HG02938 (cell line): ENCODE measurements around the gene GEMIN7.
"Not testable (repeated sequence)": the region's sequence is repeated elsewhere in the genome, so short reads cannot be mapped to it uniquely, and the experiment has no call there.

Experiments used
- ATAC-seq: cut with Tn5 transposase; IDR thresholded peaks from one replicate; pipeline ENCODE4 v1.9.1; 2021; ENCODE audit warnings: mild to moderate bottlenecking, moderate library complexity; ENCODE audit not compliant: unreplicated experiment

GEMIN7 gene

GRCh38 chr19:45102481-45102880 is 23.4 kb downstream of the GEMIN7 start:
- ATAC-seq = no peak

DNA sequence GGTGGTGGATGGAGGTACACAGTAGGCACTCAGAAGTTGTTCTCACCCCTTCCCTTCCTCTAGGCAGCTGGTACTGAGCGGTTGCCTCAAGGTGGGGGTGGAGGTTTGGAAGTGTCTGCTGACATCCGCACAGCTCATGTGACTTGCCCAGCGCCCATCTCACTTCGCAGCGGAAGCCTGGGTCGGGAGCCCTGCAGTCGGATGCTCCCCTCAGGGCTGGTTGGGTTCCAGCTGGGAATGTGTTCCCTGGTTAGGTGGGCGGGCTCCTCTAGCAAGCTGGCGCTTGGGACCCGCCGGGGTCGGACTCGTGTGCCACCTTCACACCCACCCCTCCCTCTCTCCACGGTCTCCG is 24.1 kb downstream of the GEMIN7 start:
- ATAC-seq = no peak

DNA sequence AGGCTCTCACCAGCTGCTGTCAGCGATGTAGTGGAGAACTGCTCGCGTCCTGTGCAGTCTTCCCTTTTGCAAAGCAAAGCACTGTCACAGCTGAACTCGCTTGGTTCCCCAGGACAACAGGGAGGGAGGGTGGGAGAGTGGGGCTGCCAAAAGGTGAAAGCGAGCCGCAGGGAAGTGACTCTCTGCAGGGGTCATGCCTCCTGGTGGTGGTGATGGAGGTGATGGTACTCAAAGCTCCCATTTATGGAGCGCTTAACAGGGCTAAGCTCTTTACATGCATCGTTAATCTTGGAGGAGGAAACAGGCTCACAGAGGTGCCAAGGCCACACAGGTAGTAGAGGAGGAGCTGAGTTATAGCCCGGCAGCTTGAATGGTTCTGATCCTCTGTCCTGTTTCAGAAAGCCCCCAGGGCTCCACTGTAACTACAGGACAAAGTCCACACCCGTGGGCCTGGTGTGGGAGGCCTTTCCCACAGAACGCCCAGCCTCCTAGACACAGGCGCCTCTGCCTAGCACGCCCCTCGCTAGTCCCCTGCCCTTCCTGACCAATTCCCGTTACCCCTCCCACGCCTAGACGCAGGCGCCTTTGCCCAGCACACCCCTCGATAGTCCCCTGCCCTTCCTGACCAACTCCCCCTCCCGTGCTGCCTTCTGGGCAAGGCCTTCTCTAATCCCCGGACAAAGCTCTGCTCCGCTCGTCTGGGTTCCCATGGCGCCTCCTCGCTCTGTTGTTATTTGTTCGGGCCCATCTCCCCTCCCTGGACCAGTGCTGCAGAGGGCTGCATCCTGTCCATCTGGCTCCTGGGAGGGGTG is 24.7 kb downstream of the GEMIN7 start:
- no peak for ATAC-seq

GRCh38 chr19:45104658-45105349 is 25.7 kb downstream of the GEMIN7 start:
- ATAC-seq = no peak

GRCh38 chr19:45106363-45106762 is 27.3 kb downstream of the GEMIN7 start:
- not testable (repeated sequence) for ATAC-seq

- no peak for ATAC-seq
Measured at GRCh38 chr19:45107621-45108150, 28.6 kb downstream of the GEMIN7 start.

DNA sequence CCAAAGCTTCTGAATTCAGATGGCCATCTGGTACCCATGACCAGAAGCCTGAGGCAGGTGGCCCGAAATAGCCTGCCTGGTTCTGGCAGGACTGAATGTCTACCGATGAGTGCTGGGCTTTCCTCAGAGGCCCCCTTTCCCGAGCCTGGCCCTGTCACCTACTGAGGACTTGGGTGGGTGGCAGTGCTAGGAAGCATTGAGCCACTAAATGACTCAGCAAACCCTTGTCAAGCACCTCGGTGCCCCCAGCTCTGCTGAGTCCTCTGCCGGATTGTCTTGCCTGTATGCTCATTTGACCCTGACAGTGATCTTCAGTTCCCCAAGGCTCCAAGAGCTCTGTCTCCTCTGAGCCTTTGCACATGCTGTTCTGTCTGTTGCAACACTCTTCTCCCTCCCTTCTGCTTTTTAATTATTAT is 31.8 kb downstream of the GEMIN7 start:
- ATAC-seq = no peak

DNA sequence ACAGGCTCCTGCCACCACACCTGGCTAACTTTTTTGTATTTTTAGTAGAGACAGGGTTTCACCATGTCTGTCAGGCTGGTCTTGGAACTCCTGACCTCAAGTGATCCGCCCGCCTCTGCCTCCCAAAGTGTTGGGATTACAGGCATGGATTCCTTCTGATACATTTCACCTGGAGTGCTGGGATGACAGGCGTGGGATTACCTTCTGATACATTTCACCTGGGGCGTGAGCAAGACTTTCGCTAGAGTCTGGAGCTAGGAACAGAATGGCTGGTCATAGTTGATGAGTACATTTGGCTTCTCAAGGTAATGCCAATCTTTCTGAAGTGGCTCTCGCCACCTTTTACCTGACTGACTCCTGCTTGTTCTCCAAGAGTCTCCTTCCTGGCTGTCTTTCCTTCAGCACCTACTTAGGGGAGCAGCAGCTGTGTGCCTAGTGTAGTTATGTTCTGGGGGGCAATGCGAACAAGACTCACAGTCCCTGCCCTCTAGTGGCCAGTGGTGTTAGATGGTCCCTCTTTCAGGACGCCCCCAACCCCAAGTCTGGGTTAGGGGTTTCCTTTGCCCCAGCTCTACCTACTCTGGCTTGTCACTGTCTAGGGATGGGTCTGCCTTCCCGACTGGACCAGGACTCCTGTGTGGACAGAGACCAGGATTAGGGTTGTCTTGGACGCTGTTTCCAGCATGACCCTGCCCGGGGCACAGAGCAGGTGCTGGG is 33.2 kb downstream of the GEMIN7 start:
- ATAC-seq = no peak

DNA sequence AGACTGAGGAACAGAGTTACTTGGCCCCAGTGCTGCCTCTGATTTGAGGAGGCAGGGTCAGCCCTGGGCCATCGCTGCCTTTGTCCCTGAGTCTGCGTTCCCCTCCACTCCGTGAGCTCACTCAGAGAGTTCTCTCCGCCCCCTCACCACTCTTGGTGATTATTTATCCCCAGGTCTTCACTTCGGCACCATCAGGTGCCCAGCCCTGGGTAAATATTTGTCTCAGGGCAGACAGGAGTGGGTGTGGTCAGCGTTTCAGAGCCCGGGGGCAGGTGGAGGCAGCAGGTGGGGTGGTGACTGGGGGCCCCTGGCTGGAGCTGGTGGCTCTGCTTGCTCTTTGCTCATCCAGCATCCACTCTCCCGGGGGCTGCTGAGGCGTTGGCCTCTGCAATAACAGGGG is 34.6 kb downstream of the GEMIN7 start:
- ATAC-seq = no peak

DNA sequence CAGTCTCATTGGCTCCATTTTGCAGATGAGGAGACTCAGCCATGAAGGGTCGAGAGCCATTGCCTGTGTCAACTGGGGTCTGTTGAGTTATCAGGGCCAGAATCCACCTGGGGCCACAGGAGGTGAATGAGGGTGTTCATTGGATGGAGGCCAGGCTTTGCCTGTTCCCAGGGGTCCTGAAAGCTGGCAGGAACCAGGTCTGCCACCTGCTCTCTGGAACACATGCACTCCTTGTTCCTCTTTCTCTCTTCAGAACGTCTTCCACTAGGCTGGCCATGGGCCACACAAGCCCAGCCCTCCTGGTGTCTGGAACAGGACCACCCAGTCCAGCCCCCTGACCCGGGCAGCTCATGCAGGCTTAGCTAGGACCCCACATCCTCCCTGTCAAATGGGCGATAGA is 35.1 kb downstream of the GEMIN7 start:
- no peak for ATAC-seq

DNA sequence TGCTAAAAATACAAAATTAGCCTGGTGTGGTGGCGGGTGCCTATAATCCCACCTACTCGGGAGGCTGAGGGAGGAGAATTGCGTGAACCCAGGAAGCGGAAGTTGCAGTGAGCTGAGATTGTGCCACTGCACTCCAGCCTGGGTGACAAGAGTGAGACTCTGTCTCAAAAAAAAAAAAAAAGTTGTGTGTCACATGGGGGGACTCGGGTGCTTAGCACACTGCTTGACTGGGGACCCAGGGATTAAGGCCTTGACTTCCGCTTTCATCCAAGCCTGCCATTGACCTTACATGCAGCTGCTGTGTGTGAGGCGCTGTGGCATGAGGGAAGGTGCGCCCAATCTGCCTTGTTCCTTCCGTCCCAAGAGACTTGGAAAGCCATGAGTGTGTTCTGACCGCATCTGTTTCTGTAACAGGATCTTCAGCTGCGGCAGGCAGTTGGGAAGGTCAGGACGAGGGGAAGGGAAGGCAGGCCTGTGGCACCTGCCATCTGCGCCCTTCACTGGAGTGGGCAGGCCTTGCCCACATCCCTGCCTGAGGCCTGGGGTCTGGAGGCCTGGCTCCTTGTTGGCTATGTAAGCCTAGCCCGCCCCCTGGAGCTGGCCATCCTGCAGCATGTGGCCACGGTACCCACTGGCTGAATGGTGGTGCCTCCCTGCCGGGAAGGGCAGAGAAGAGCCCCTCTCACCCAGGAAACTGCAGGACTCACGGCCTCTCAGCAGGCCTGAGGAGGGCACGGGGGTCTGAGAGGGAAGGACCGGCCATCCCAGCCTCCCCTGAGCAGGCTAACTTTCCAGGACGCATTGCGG is 37.0 kb downstream of the GEMIN7 start:
- no peak for ATAC-seq

DNA sequence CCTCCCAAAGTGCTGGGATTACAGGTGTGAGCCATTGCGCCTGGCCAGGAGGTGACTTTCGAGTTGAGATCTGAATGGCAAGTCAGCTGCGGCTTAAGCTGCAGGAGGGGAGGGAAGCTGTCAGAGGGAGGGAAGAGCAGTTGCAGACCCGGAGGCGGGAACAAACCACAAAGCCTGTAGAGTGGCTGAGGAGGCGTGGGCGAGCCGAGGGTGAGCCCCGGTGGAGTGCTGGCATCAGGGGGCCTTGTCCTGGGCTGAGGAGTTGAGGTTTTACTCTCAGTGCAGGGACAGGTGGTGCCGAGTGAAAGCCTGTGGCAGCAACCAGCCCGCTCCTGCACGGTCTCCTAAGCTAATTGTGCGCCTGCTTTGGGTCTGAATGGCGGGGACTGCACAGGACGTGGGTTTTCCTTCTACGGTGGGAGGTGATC is 38.1 kb downstream of the GEMIN7 start:
- ATAC-seq = no peak

- ATAC-seq = no peak
Measured at GRCh38 chr19:45117671-45118070, 38.6 kb downstream of the GEMIN7 start.

DNA sequence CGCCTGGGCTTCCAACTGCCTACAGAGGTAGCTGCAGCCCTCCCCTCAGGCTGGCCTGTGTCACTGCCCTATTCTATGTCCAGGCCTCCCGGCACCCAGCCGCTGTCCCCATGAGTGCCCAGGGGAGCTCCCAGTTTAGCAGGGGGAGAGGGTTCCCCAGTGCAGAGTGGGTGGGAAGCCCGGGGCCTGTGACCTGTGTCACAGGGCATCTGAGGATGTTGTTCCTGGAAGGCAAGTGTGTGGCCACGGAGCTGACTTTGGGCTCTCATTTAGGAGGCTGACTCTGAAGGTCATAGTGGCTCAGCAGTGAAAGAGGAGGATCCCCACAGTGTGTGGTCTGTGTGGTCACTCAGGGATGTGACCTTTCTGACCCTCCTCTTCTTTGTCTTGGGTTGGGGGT is 39.0 kb downstream of the GEMIN7 start:
- ATAC-seq = no peak

- not testable (repeated sequence) for ATAC-seq
Measured at GRCh38 chr19:45118591-45119355, 39.7 kb downstream of the GEMIN7 start.

DNA sequence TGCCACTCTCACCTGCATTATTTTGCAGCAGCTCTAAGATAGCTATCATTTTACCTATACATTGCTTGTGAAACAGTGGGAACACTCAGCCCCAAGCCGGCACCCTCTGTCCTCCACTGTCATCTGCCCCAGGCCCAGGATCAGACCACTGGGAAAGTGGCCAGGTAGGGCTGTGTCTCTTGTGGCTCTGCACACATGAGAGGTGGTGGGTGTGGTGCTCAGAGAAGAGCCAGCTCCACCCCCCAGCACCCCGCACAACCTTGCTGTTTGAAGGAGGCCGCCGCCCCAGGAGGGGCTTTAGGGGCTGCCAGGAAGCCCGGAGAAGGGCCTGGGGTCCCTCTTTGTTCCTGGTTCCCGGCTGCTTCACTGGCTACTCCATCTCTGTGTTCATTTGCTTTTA is 40.5 kb downstream of the GEMIN7 start:
- ATAC-seq = no peak

DNA sequence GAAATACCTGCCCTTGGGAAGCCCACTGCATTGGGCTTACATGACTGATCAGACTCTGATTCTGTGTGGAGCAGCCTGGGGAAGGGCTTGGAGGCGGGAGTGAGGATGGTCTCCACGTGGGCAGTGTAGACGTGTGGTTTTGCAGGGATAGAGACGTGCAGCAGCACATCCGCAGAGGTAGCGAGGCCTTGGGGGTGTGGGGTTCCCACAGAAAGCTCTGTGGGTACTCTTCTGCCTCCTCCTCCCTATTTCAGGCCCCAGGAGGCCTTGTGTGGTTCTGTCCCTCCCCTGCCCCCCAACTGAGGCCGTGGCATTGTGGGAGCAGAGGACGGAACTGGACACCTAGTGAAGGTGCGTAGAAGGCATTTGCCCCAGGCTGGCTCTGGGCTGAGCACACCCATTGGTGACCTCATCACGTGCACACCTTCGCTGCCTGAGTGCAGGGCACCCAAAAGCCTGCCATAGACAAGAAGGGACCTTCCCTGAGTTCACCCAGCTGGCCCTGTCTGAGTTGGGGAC is 42.8 kb downstream of the GEMIN7 start:
- no peak for ATAC-seq

DNA sequence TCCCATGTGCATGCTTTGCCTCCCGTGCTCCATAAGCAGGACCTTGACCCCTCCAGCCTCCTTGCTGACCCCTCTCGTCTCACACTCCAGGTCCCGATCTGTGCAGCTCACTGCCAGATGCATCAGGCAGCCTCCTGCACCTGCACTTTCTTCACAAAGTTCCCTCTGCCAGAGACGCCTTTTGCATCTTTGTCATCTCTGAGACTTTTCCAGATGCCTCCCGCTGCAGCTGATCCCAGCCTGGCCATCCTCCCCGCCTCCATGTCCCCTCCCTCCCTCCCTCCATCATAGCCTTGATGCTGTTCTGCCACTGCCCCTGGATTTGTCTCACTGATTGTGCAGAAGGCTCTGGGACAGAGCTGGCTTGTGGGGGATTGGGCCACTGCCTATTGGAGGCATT is 43.8 kb downstream of the GEMIN7 start:
- ATAC-seq = no peak

DNA sequence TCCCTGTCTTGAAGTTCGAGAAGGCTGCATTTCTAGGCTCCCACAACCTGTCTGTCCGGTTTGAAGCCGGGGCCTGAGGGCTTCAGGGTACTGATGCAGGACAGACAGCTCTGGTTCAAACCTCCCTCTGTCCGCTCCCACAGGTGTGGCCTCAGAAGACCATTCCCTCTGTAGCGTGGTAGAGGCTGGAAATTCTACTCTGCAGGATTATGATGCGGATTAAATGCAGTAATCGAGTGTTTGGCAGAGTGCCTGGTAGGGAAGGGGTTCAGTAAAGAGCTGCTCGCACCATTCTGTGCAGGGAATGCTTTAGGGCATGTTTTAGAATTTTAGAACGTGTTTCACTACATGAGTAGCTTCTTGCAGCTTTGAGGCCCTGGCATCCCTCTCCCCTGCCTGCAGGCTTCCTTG is 44.4 kb downstream of the GEMIN7 start:
- ATAC-seq = no peak

GRCh38 chr19:45124021-45124420 is 45.0 kb downstream of the GEMIN7 start:
- ATAC-seq = no peak
